GM19452 (cell line): ENCODE measurements around the gene EFCAB13.
A peak's percentile ranks its signal among the peaks of the same experiment; 100 is the strongest.
"Not testable (repeated sequence)": the region's sequence is repeated elsewhere in the genome, so short reads cannot be mapped to it uniquely, and the experiment has no call there.

ENCODE experiments used
- ATAC-seq: cut with Tn5 transposase; IDR thresholded peaks from one replicate; pipeline ENCODE4 v1.9.1; 2021; ENCODE audit not compliant: unreplicated experiment

The EFCAB13 gene

GRCh38 chr17:47324224-47325020, 667 bp downstream of the EFCAB13 start:
- ATAC-seq = peak; percentile 21

GRCh38 chr17:47325176-47325575, 1.4 kb downstream of the EFCAB13 start:
- ATAC-seq = no peak

- ATAC-seq = no peak
Observed at GRCh38 chr17:47330548-47330947, 6.8 kb downstream of the EFCAB13 start.

DNA sequence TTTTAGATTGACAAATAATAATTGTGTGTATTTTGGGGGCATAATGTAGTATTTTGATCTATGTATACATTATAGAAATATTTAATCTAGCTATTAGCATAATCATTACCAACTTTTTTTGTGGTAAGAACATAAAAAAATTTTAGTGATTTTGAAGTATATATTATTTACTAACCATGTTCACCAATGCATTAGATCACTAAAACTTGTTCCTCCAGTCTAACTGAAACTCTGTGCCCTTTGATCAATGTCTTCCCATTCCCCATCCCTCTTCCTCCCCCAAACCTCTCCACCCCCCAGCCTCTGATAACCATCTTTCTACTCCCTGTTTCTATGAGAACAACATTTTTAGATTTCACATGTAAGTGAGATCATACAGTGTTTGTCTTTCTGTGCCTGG, 8.5 kb downstream of the EFCAB13 start:
- ATAC-seq = no peak

- ATAC-seq = no peak
Observed at GRCh38 chr17:47335101-47335936, 11.6 kb downstream of the EFCAB13 start.

- no peak for ATAC-seq
Observed at GRCh38 chr17:47338026-47338425, 14.3 kb downstream of the EFCAB13 start.

- no peak for ATAC-seq
Observed at GRCh38 chr17:47352848-47353247, 29.1 kb downstream of the EFCAB13 start.

DNA sequence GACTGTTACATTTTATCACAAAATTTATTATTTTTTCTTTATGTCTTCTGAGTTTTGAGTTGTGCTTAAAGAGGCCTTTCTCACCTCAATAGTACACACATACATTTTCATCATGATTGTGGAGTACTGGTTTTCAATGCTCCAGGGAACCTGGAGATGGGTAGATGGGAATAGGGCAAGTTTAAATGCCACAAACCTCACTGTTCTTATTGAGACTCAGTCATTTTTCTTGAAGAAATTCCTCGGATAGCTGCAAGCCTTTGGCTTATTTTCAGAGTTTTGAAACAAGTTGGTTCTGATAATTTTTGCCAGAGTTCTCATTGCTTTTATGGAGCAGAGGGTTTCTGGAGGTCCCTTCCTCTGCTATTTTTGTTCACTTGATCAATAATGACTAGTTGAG, 34.9 kb downstream of the EFCAB13 start:
- ATAC-seq = no peak

DNA sequence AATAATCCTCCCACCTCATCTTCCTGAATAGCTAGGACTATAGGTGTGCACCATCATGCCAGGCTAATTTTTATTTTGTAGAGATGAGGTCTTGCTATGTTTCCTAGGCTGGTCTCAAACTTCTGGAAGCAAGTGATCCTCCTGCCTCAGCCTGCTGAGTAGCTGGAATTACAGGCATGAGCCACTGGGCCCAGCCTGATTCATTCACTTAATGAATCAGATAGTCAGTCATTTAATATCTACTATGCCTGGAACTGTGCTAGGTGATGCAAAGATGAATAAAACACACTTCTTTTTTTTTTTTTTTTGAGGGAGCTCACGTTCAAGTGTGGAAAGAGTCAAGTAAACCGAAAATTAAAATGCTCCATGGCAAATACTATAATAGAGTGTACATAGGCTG, 39.4 kb downstream of the EFCAB13 start:
- ATAC-seq = no peak

GRCh38 chr17:47367257-47367656, 43.5 kb downstream of the EFCAB13 start:
- ATAC-seq = no peak

GRCh38 chr17:47368262-47368661, 44.5 kb downstream of the EFCAB13 start:
- no peak for ATAC-seq

DNA sequence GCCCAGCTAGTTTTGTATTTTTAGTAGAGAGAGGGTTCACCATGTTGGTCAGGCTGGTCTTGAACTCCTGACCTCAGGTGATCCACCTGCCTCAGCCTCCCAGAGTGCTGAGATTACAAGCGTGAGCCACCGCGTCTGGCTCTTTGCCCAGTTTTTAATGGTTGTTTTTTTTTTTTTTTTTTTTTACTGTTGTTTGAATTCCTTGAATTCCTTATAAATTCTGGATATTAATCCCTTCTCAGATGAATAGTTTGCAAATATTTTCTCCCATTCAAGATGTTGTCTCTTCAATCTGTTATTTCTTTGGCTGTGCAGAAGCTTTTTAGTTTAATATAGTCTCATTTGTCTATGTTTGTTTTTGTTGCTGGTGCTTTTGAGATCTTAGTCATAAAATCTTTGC, 47.1 kb downstream of the EFCAB13 start:
- not testable (repeated sequence) for ATAC-seq

- ATAC-seq = no peak
Observed at GRCh38 chr17:47373002-47373401, 49.2 kb downstream of the EFCAB13 start.

- no peak for ATAC-seq
Observed at GRCh38 chr17:47376247-47376646, 52.5 kb downstream of the EFCAB13 start.

DNA sequence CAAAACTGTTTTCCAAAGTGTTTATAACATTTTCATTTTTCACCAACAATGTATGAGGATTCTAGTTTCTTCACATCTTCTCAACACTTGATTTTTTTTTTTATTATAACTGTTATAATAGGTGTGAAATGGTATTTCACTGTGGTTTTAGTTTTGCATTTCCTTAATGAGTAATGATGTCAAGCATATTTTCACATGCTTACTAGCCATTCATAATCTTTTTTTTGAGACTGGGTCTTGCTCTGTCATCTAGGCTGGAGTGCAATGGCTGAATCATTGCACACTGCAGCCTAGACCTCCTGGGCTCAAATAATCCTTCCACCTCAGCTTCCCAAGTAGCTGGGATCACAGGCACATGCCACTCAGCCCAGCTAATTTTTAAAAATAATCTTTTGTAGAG, 65.1 kb downstream of the EFCAB13 start:
- ATAC-seq = no peak

DNA sequence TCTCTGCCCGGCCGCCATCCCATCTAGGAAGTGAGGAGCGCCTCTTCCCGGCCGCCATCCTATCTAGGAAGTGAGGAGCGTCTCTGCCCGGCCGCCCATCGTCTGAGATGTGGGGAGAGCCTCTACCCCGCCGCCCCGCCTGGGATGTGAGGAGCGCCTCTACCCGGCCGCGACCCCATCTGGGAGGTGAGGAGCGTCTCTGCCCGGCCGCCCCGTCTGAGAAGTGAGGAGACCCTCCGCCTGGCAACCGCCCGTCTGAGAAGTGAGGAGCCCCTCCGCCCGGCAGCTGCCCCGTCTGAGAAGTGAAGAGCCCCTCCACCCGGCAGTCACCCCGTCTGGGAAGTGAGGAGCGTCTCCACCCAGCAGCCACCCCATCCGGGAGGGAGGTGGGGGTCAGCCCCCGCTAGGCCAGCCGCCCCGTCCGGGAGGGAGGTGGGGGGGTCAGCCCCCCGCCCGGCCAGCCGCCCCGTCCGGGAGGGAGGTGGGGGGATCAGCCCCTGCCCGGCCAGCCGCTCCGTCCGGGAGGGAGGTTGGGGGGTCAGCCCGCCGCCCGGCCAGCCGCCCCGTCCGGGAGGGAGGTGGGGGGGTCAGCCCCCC, 73.9 kb downstream of the EFCAB13 start:
- ATAC-seq = not testable (repeated sequence)

- no peak for ATAC-seq
Observed at GRCh38 chr17:47400333-47400732, 76.6 kb downstream of the EFCAB13 start.

- ATAC-seq = no peak
Observed at GRCh38 chr17:47401100-47401499, 77.3 kb downstream of the EFCAB13 start.

- no peak for ATAC-seq
Observed at GRCh38 chr17:47404006-47404405, 80.3 kb downstream of the EFCAB13 start.

DNA sequence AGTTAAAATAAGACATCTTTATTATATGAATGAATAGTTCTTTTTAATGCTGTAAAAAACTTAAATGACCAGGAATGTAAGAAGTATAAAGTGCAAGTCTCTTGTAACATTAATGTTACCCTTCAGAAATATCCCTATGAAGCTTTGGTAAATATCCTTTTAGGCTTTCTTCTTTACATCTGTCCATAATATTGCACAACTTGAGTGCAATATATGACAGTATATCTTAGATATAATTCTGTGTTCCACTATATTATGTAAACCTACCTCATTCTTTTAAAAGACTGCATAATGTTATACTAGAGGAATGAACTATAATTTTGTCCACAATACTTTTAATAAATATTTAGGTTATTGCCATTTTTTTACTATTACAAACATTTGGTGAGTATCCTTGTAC, 81.1 kb downstream of the EFCAB13 start:
- ATAC-seq = no peak

- ATAC-seq = no peak
Observed at GRCh38 chr17:47413872-47414271, 90.1 kb downstream of the EFCAB13 start.

DNA sequence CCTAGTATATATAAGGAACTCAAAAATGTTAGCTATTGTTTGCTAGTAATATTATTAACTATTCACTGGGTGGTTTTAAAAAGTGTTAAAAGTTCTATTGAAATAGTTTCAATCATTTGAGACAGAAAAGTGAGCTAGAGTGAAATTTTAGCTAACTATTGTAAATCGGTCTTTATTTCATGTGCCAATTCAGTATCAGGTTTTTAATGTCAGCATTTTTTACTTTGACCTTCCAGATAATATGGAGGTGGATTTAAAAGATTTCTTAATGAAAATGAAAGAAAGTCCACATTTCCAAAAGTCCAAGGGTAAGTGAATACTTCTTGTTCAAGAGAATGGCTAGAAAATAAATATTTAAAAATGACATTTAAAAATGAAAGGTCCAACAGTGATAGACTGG, 90.9 kb downstream of the EFCAB13 start:
- no peak for ATAC-seq
